Lower leg skin (tissue), 4 donors: ENCODE data around the gene PARP16. TPM values are rescaled to one million over a fixed set of nuclear protein-coding genes. Genes with fewer than 3 reads are reported as not detected.
A peak's percentile ranks its signal among the peaks of the same experiment; 100 is the strongest.

Experiments used
- DNase-seq, 2 donors: peaks; one replicate each; pipeline ENCODE4 v3.0.0-alpha.2; 2019; ENCODE audit warnings: low spot score in 2 of 2
- H3K4me3 ChIP-seq: fragments of 200-600 bp; sonication (generic); 2 replicates; pipeline ENCODE4 v1.5.1; 2017; ENCODE audit warnings: mild to moderate bottlenecking, low read depth; ENCODE audit not compliant: poor library complexity, severe bottlenecking
- CTCF ChIP-seq, 3 donors: fragments of 450-650 bp; IDR thresholded peaks; one replicate each; pipeline ENCODE4 v1.5.1; 2016; ENCODE audit warnings: antibody characterized with exemption in 3 of 3, mild to moderate bottlenecking in 3 of 3, moderate library complexity in 2 of 3
- POLR2A ChIP-seq, 2 donors: fragments of 450-650 bp; IDR thresholded peaks; one replicate each; pipeline ENCODE4 v1.6.1; 2016 to 2017; ENCODE audit warnings: antibody characterized with exemption in 2 of 2, mild to moderate bottlenecking in 1 of 2, moderate library complexity in 1 of 2
- WGBS, 2 donors: methylation state at CpG; one replicate each; pipeline ENCODE4 v1.1.5; 2018; 5-methylcytosine and 5-hydroxymethylcytosine counted together
- intact Hi-C: fragments of 100-400 bp; cut with DNase I; formaldehyde crosslinking; loops from one replicate; pipeline ENCODE4 v1.15.0; 2023; ENCODE audit warnings: low total_unique reads
- total RNA-seq, 4 donors: library from RNA; depleted of rRNA; stranded (reverse); fragments of >200 nt; gene quantifications; one replicate each; pipeline ENCODE4 v1.1.0, GENCODE V29; 2016

PARP16 gene
- total RNA-seq, 4 donors from 2014 or later: 10.3 to 14.4 (median 11.3) TPM

GRCh38 chr15:65266469-65266868 is 20.2 kb downstream of the PARP16 start:
- TF ChIP-seq POLR2A (IDR thresholded peaks at IDR 0.05) (no peak), CTCF (IDR thresholded peaks at IDR 0.05) (no peak)
- 94 to 96% methylated on average over 5 of the region's 5 CpGs for WGBS, 2 donors
- H3K4me3 ChIP-seq: no peak overlapping the region
- intact Hi-C loops: no loop called here
- DNase-seq: no peak

GRCh38 chr15:65264863-65265430 is 21.7 kb downstream of the PARP16 start:
- no peak for DNase-seq
- intact Hi-C loops: no loop called here
- WGBS, 2 donors: 64 to 90% methylated on average over 2 of the region's 2 CpGs
- no peak for TF ChIP-seq POLR2A (IDR thresholded peaks at IDR 0.05)
- TF ChIP-seq CTCF (IDR thresholded peaks at IDR 0.05): no peak
- no peak overlapping the region for H3K4me3 ChIP-seq

DNA sequence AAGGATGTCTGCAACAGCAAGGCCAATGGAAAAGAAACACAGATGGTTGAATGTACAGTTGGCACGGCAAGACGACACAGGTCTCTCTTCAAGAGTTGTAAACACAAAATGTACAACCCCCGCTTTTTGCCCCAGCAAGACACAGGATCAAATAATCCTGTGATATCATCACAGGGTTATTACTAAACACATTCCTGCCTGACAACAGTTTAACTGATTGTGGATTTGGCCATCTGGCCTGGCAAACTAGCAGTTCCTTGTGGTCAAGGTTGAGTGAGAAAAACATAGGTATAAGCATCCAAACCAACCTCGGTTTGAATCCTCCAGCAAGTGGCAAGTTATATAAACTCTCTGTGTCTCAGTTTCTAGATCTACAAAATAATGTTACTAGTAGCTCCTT is 23.4 kb downstream of the PARP16 start:
- TF ChIP-seq POLR2A (IDR thresholded peaks at IDR 0.05) (no peak), CTCF (IDR thresholded peaks at IDR 0.05) (no peak)
- DNase-seq: no peak
- intact Hi-C loops: no loop called here
- WGBS, 2 donors: 96 to 97% methylated on average over 4 of the region's 4 CpGs
- H3K4me3 ChIP-seq: no peak overlapping the region

GRCh38 chr15:65260968-65261367 is 25.7 kb downstream of the PARP16 start:
- WGBS, 2 donors: 89 to 91% methylated on average over 6 of the region's 6 CpGs
- TF ChIP-seq POLR2A (IDR thresholded peaks at IDR 0.05): no peak
- TF ChIP-seq CTCF (IDR thresholded peaks at IDR 0.05): no peak
- no peak overlapping the region for H3K4me3 ChIP-seq
- intact Hi-C loops: no loop called here
- DNase-seq: no peak

- WGBS, 2 donors: 64 to 67% methylated on average over 7 of the region's 7 CpGs
- no peak overlapping the region for H3K4me3 ChIP-seq
- DNase-seq: peak; percentile 69 to 89
- TF ChIP-seq POLR2A (IDR thresholded peaks at IDR 0.05) (no peak), CTCF (IDR thresholded peaks at IDR 0.05) (no peak)
- intact Hi-C loops: no loop called here
Observed at GRCh38 chr15:65259367-65259797, 27.3 kb downstream of the PARP16 start.
